ENCODE results near the gene BBS4.
"Not testable (repeated sequence)": the region's sequence is repeated elsewhere in the genome, so short reads cannot be mapped to it uniquely, and the experiment has no call there.

The BBS4 gene, protein sequence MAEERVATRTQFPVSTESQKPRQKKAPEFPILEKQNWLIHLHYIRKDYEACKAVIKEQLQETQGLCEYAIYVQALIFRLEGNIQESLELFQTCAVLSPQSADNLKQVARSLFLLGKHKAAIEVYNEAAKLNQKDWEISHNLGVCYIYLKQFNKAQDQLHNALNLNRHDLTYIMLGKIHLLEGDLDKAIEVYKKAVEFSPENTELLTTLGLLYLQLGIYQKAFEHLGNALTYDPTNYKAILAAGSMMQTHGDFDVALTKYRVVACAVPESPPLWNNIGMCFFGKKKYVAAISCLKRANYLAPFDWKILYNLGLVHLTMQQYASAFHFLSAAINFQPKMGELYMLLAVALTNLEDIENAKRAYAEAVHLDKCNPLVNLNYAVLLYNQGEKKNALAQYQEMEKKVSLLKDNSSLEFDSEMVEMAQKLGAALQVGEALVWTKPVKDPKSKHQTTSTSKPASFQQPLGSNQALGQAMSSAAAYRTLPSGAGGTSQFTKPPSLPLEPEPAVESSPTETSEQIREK

DNA sequence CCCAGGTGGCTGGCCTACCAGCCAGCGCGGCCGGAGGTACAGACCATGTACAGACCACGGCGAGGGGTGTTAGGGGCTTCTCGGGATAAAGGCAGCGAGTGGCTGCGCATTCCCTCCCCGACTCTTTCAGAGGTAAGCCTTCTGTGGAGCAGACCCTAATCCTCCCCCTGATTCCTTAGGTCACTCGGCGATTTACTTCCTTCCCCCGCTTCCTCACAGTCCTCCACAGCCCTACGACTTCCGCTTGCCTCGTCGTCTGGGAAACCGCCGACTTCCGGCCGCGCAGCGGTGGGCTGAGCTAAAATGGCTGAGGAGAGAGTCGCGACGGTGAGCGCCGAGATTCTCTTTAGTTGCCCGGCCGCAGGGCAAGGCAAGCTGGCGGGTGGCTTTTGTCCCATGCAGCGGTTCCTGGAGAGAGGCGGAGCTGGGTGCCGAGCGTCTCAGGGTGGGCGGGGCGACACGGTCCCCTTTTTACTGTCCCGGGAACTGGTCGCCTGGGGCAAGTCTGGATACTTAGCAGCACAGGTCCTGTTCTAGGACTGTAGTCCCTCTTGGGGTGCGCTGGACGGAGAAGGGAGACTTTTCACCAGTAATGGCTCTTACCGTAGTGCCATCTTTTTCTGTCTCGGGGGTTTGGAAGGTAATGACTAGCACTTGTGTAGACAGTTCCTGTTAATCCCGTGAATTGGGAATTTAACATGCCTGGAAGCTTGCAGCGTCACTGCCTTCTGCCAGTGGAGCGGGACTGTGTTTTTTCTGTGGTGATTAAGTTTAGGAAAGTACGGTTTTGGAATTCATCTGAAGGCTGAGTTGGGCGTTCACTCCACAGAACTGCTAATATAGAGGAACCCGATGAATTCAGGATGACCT lies at the start of gene BBS4, which contains the start of gene HIGD2B:
Gene BBS4, plus strand, starts transcription at position 283 of the 870 bp plus-strand sequence. Its CDS starts 21 bp downstream, at position 304.
Gene HIGD2B, minus strand, starts transcription at position 258 of the 870 bp plus-strand sequence. CDS start 9,808 bp downstream, outside the sequence.
- H3K4me3 Mint-ChIP-seq, result peak within 1 kb of the TSS; percentile 92
- peak; percentile 98 for ATAC-seq
- H3K4me1 Mint-ChIP-seq, result peaks cover 24% of the 10 kb centered on the region
- DNase-seq, result peak; percentile 88
- H3K27me3 Mint-ChIP-seq, result no peaks in the 10 kb centered on the region
- peak within 1 kb of the TSS; percentile 85 for H3K27ac Mint-ChIP-seq
- H3K36me3 Mint-ChIP-seq (ENCODE audit: low read depth), result no peaks in the 10 kb centered on the region
- H3K9me3 Mint-ChIP-seq, result no peaks in the 10 kb centered on the region

DNA sequence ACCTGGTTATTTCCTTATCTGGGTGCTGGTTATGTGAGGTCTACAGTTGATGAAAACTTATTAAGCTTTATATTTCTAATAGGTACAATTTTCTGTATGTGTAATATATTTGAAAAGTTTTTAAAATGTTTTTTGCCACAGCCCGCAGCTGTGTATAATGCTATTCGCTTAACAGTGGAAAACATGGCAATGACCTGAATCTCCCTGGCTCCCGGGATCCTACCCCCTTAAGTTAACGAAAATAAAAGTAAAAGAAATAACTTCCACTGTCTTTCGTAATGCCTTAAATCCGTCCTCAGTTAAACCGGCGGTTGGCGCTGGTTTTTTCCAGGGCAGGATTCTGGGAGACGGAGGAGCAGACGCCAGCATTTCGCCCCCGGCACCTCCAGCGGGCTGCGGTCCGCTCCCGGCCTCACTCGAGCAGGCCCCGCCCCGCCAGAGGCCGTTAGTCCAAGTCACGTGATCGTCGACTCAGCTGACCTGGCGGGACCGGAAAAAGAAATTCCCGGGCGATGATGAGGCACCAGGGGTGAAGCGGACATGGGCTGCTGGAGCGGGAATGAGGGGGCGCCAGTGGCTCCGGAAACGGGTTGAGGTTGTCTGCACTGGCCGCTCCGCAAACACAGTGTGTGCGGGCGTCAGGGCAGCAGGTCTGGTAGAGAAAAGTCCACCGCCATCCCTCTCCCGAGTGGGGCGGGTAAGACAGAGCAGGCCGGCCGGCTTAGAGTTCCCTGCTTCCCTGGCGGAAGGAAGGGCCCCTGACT lies 49.3 kb upstream of the BBS4 start:
- ATAC-seq (peak; percentile 45), DNase-seq (peak; percentile 67)
- not testable (repeated sequence) for H3K27me3 Mint-ChIP-seq; H3K27ac Mint-ChIP-seq; H3K9me3 Mint-ChIP-seq; H3K36me3 Mint-ChIP-seq (ENCODE audit: low read depth); H3K4me1 Mint-ChIP-seq
- H3K4me3 Mint-ChIP-seq, result peak overlapping the region; percentile 51

DNA sequence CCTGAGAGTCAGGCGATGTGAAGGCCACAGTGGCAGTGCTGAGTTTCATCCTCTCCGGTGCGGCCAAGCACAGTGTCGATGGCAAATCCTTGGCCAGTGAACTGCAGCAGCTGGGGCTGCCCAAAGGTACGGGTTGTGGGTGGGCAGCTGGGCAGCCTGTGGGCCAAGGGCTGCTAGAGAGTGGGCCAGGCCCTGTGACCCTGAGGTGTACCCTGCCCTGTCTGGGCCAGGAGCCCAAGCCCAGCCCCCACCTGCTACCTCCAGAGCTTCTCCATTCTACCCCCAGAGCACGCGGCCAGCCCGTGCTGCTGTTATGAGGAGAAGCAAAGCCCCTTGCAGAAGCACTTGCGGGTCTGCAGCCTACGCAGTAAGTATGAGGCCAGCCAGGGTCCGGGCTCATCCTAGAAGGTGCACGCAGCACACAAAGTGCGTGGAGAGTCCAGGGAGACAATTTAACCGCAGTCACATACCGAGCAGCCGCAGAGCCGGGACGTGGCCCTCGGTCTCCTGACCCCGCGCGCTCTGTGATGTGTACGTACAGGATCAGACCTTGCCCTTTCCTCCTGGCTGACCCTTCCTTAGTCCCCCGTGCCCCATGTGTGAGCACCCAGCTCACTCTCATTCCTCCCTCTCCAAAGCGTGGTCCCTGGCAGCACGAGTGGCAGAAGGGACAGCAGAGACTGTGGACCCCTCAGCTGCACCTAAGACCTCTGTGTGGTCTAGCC lies 46.1 kb upstream of the BBS4 start:
- H3K4me1 Mint-ChIP-seq; ATAC-seq; H3K4me3 Mint-ChIP-seq; DNase-seq; H3K27ac Mint-ChIP-seq; H3K9me3 Mint-ChIP-seq; H3K36me3 Mint-ChIP-seq (ENCODE audit: low read depth); H3K27me3 Mint-ChIP-seq: not testable (repeated sequence)

DNA sequence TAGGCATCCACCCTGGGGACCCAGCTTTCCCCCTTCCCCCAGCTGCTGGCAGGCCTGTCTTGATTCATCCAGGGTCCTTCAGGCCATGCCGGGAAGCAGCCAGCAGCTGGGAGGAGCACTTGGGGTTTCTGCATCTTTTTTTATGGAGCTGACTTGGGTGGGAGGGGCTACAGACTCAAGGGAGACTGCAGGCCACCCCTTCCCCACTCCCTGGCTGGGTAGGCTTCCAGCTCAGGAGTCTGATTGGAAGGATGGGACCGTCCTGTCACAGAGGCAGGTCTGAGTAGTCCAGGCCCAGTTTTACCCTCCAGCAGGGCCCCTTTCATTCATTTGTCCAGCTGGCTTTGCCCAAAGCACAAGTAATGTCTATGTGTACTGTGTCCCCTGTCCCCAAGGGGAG lies 43.7 kb upstream of the BBS4 start:
- ATAC-seq; H3K9me3 Mint-ChIP-seq; DNase-seq; H3K27me3 Mint-ChIP-seq; H3K27ac Mint-ChIP-seq; H3K4me1 Mint-ChIP-seq; H3K36me3 Mint-ChIP-seq (ENCODE audit: low read depth); H3K4me3 Mint-ChIP-seq: not testable (repeated sequence)

DNA sequence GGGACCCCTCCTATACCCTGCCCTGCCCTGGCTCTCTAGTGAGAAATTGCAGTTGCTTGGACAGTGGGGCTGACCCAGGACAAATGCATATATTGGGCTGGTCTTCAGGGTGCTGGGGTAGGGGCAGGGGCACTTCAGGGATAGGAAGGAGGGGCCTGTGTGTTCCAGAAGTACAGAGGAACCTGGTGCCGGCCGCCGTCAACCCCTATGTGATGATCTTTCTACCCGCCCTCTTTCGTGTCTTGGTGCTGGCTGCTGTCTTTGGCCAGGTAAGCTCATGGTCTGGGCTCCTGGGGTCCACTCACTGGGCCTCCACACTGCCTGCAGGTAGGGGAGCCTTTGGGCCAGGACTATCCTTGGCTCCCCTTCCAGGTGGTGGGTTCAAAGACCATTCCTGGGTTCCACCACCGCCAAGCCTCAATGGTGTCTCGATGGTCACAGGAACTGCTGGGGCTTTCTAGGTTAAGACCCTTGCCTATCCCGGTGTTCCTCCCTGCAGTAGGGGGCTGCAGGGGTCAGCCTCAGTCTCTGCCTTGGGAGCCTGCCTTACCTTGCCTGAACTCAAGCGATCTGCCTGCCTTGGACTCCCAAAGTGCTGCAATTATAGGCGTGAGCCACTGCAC lies 37.3 kb upstream of the BBS4 start:
- not testable (repeated sequence) for H3K27ac Mint-ChIP-seq; H3K4me1 Mint-ChIP-seq; H3K9me3 Mint-ChIP-seq; H3K4me3 Mint-ChIP-seq; DNase-seq; ATAC-seq; H3K36me3 Mint-ChIP-seq (ENCODE audit: low read depth); H3K27me3 Mint-ChIP-seq

DNA sequence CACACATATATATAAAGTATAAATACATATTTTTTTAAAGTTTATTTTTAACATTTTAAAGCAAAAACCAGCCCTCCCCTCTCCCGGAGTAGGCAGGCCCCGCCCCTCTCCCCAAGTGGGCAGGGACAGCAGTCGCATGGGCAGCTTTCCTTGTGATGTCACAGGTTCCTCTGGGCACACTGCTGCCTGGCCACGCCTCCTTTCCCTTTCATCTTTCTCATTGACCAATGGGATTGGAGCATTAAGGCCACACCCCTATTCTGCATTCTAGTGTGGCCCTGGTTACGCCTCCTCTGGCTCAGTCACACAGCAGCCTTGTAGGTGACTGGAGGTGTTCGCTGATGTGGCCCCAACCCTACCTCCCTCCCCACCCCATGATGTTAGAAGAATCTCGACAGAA lies 31.6 kb upstream of the BBS4 start, which contains the start of gene GOLGA6B:
Gene GOLGA6B, plus strand, starts transcription at position 301 of the 400 bp plus-strand sequence. Its CDS starts 41 bp downstream, at position 342.
- not testable (repeated sequence) for H3K4me3 Mint-ChIP-seq; H3K36me3 Mint-ChIP-seq (ENCODE audit: low read depth); H3K27ac Mint-ChIP-seq; H3K27me3 Mint-ChIP-seq; DNase-seq; H3K9me3 Mint-ChIP-seq; H3K4me1 Mint-ChIP-seq; ATAC-seq

DNA sequence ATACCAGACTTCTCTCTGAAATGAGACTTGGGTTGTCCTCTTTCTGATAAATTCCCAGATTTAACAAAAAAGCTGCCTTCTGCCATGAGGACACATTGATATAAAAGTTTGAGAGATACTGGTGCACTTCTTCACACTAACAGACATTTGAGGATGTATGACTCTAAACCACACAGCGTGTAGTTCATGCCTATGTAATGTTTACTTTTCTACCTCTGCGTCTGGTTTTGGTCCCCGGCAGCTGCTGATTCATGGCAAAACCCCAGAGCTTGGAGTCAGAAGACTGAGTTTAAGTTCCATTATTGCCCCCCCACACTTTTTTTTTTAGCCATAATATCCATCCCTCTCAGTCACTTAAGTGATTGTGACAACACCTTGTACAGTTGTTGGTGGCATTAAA lies 30.0 kb upstream of the BBS4 start:
- ATAC-seq; H3K36me3 Mint-ChIP-seq (ENCODE audit: low read depth); H3K27me3 Mint-ChIP-seq; H3K4me1 Mint-ChIP-seq; DNase-seq; H3K4me3 Mint-ChIP-seq; H3K27ac Mint-ChIP-seq; H3K9me3 Mint-ChIP-seq: not testable (repeated sequence)

DNA sequence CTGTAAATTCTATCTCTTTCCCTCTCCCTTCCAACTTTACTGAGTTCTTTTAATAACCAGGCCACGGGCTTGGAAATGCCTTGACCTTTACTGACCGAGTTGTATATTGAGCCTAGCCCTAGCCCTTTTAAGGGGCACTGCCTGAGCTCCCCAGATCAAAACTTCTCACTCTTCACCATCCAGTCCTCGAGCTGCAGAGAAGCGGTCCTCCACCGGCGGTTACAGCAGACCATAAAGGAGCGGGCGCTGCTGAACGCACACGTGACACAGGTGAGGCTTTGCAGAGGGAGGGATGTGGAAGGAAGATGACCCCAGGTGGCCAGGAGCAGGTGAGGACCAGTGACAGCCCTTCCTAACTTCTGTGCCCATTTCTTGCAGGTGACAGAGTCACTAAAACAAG lies 24.9 kb upstream of the BBS4 start:
- not testable (repeated sequence) for H3K9me3 Mint-ChIP-seq; H3K27me3 Mint-ChIP-seq; H3K36me3 Mint-ChIP-seq (ENCODE audit: low read depth); H3K4me1 Mint-ChIP-seq; ATAC-seq; H3K27ac Mint-ChIP-seq; DNase-seq; H3K4me3 Mint-ChIP-seq

DNA sequence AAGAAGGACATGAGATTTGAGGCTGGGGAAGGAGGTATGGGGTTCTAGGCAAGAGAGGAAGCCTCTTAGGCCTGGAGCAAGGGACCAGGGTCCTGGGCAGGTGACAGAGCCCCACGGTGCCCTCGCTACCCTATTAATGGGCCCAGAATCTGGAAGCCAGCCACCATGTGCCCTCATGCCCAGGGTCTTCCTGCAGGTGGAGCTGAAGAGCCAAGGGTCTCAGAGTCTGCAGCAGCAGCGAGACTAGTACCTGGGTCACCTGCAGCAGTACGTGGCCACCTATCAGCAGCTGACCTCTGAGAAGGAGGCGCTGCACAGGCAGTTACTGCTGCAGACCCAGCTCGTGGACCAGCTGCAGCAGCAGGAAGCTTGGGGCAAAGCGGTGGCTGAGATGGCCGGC lies 22.1 kb upstream of the BBS4 start:
- H3K27me3 Mint-ChIP-seq; DNase-seq; H3K4me3 Mint-ChIP-seq; H3K4me1 Mint-ChIP-seq; H3K9me3 Mint-ChIP-seq; ATAC-seq; H3K36me3 Mint-ChIP-seq (ENCODE audit: low read depth); H3K27ac Mint-ChIP-seq: not testable (repeated sequence)

DNA sequence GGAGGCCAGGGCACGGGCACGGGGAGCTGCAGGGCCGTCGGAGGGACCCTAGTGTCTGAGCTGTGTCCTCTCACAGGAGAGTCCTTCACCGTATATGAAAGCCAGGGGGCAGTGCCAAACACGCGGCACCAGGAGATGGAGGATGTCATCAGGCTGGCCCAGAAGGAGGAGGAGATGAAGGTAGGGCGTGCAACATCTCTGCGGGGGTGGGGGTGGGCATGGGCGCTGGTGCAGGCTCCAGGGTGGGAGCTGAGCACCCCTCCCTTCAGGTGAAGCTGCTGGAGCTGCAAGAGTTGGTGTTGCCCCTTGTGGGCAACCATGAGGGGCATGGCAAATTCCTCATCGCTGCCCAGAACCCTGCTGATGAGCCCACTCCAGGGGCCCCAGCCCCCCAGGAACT lies 20.3 kb upstream of the BBS4 start:
- not testable (repeated sequence) for DNase-seq; H3K36me3 Mint-ChIP-seq (ENCODE audit: low read depth); H3K9me3 Mint-ChIP-seq; H3K27me3 Mint-ChIP-seq; H3K4me3 Mint-ChIP-seq; H3K4me1 Mint-ChIP-seq; ATAC-seq; H3K27ac Mint-ChIP-seq

DNA sequence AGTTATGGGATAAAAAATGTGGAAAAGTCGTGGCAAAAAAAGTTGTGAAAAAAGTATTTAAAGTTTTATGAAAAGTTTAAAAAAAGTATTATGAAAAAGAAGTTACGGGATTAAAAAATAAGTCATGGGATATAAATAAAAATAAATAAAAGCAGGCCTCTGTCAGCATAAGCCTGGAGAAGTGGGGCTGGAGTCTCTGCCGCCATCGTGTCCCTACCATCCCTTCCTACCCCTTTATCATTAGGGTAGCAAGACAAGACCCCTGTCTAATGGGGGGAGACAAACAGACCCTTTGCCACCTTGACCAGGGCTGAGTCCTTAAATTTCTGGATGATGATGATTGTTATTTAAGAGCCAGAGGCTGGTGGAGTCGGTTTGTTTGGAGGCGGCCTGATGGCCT lies 16.2 kb upstream of the BBS4 start:
- H3K27me3 Mint-ChIP-seq; ATAC-seq; H3K27ac Mint-ChIP-seq; DNase-seq; H3K4me3 Mint-ChIP-seq; H3K9me3 Mint-ChIP-seq; H3K4me1 Mint-ChIP-seq; H3K36me3 Mint-ChIP-seq (ENCODE audit: low read depth): not testable (repeated sequence)

DNA sequence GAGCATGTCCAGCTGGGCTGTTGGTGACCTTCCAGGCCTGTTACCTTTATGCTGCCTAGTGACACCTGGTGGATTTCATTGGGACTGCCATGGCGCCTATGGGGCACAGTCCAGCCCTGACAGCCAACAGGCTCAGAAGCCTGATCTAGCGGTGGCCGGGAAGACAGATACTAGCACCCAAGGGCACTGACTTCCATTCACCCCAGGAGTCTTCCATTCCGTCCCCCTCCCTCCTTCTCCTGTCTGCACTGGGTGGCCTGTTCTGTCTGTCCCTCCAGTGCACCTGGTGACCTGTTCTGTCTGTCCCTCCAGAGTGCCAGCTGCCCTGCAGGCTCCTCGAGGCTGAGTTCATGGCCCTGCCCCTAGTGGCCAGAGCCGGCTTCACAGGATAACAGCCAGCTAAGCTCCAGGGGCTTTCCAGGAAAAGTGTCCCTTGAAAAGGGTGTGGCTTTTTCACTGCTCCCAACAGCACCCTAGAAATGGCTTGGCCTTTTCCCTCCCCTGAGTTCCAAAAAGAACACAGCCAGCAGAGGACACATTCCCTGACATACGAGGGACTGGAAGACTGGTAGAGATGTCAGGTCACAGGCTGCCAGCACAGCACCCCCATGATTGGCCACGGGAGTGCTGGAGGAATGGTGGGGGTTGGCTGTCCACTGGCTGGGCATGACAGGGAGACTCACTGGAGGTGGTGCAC lies 15.2 kb upstream of the BBS4 start:
- H3K27me3 Mint-ChIP-seq, result peaks cover 12% of the 10 kb centered on the region
- not testable (repeated sequence) for H3K27ac Mint-ChIP-seq; H3K9me3 Mint-ChIP-seq; H3K4me1 Mint-ChIP-seq; H3K36me3 Mint-ChIP-seq (ENCODE audit: low read depth)
- peak; percentile 75 for DNase-seq
- ATAC-seq, result peak; percentile 96
- peak overlapping the region; percentile 61 for H3K4me3 Mint-ChIP-seq

DNA sequence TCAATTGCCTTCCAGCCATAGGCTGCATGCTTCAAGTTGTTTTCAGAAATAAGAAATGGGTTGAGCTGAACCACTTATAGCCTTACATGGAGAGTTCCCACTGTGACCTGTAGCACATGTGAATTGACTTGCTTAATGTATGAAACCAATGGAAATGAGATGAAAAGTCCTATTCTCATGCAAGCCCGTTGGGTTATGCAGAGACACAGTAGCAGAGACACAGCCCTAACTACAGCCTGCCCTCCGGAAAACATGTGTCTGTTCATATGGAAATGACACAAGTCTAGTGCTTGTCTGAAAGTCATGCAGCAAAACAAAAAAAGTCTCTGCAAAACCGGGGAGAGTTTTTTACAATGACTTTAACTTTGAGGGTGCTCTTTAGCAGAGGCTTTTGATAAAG lies 14.5 kb upstream of the BBS4 start:
- H3K4me1 Mint-ChIP-seq, result no peaks in the 10 kb centered on the region
- no peaks in the 10 kb centered on the region for H3K36me3 Mint-ChIP-seq (ENCODE audit: low read depth)
- ATAC-seq (no peak), DNase-seq (no peak)
- no peak overlapping the region for H3K4me3 Mint-ChIP-seq
- no peak overlapping the region for H3K27ac Mint-ChIP-seq
- H3K27me3 Mint-ChIP-seq, result peaks cover 12% of the 10 kb centered on the region
- no peaks in the 10 kb centered on the region for H3K9me3 Mint-ChIP-seq
